Measurements from ENCODE around the gene TMEM30A. TPM values are rescaled to one million over a fixed set of nuclear protein-coding genes. Genes with fewer than 3 reads are reported as not detected.

Gene TMEM30A
- total RNA-seq = 10 to 100 TPM; 25.6 to 51.5 (median 37.9) TPM

- no peaks in the 10 kb centered on the region for H3K27me3 ChIP-seq
- peak within 1 kb of the TSS; percentile 76 to 96 (median 92) for H3K4me3 ChIP-seq
- TF ChIP-seq POLR2A (IDR thresholded peaks at IDR 0.05) (peak; percentile 69 to 92), CTCF (IDR thresholded peaks at IDR 0.05) (no peak)
- peak; percentile 92 to 99 (median 97) for DNase-seq
- peaks cover 0 to 38% (median 3%) of the 10 kb centered on the region in 4 donors for H3K4me1 ChIP-seq
- no peaks in the 10 kb centered on the region for H3K36me3 ChIP-seq
- H3K9me3 ChIP-seq = no peaks in the 10 kb centered on the region
- peak within 1 kb of the TSS; percentile 85 to 95 (median 90) for H3K27ac ChIP-seq
Measured at GRCh38 chr6:75284632-75285282, at the start of gene TMEM30A. Gene TMEM30A (minus strand): TSS chr6:75284792. CDS start chr6:75284638, 154 bp downstream.

- Histone ChIP-seq H3K27ac (peak overlapping the region in 1 of 4 donors; percentile 7), H3K9me3 (no peaks in the 10 kb centered on the region), H3K27me3 (no peaks in the 10 kb centered on the region), H3K4me1 (peaks cover 0 to 8% (median 0%) of the 10 kb centered on the region in 4 donors), H3K4me3 (no peak overlapping the region), H3K36me3 (no peaks in the 10 kb centered on the region)
- TF ChIP-seq CTCF (IDR thresholded peaks at IDR 0.05) (no peak), POLR2A (IDR thresholded peaks at IDR 0.05) (no peak)
- no peak for DNase-seq
Measured at GRCh38 chr6:75333676-75334200, 49.1 kb upstream of the TMEM30A start.

GRCh38 chr6:75331151-75331550 is 46.6 kb upstream of the TMEM30A start:
- no peak overlapping the region for H3K27ac ChIP-seq
- H3K36me3 ChIP-seq = no peaks in the 10 kb centered on the region
- no peaks in the 10 kb centered on the region for H3K9me3 ChIP-seq
- DNase-seq = no peak
- no peak overlapping the region for H3K4me3 ChIP-seq
- H3K27me3 ChIP-seq = no peaks in the 10 kb centered on the region
- no peak for TF ChIP-seq CTCF (IDR thresholded peaks at IDR 0.05)
- no peak for TF ChIP-seq POLR2A (IDR thresholded peaks at IDR 0.05)
- peaks cover 0 to 8% (median 0%) of the 10 kb centered on the region in 4 donors for H3K4me1 ChIP-seq

- TF ChIP-seq CTCF (IDR thresholded peaks at IDR 0.05) (no peak), POLR2A (IDR thresholded peaks at IDR 0.05) (no peak)
- H3K4me1 ChIP-seq = peaks cover 0 to under 1% (median 0%) of the 10 kb centered on the region in 4 donors
- no peak overlapping the region for H3K4me3 ChIP-seq
- no peak overlapping the region for H3K27ac ChIP-seq
- DNase-seq = no peak
- no peaks in the 10 kb centered on the region for H3K9me3 ChIP-seq
- H3K27me3 ChIP-seq = no peaks in the 10 kb centered on the region
- no peaks in the 10 kb centered on the region for H3K36me3 ChIP-seq
Measured at GRCh38 chr6:75329703-75330102, 45.1 kb upstream of the TMEM30A start.

GRCh38 chr6:75327807-75328206 is 43.2 kb upstream of the TMEM30A start:
- no peak for DNase-seq

More at GRCh38 chr6:75327807-75328206, 43.2 kb upstream of the TMEM30A start:
- Histone ChIP-seq H3K4me1 (no peaks in the 10 kb centered on the region), H3K4me3 (no peak overlapping the region), H3K9me3 (no peaks in the 10 kb centered on the region), H3K36me3 (no peaks in the 10 kb centered on the region), H3K27ac (no peak overlapping the region), H3K27me3 (no peaks in the 10 kb centered on the region)
- TF ChIP-seq POLR2A (IDR thresholded peaks at IDR 0.05) = no peak
- no peak for TF ChIP-seq CTCF (IDR thresholded peaks at IDR 0.05)
